HCT116 (cell line): ENCODE data around the gene METTL22.

Experiments used
- EZH2 ChIP-seq: fragments of 200-600 bp; sonication (generic); IDR thresholded peaks from 2 replicates; pipeline ENCODE4 v1.6.1; 2017; ENCODE audit warnings: antibody characterized with exemption, mixed run types
- POLR2AphosphoS5 ChIP-seq: IDR thresholded peaks from 2 replicates; pipeline ENCODE4 v1.6.1; 2011; ENCODE audit warnings: mild to moderate bottlenecking, low read depth, low read length, moderate library complexity
- REST ChIP-seq: IDR thresholded peaks from 2 replicates; pipeline ENCODE4 v1.6.1; 2012; ENCODE audit warnings: low read depth
- SIN3A ChIP-seq: IDR thresholded peaks from 2 replicates; pipeline ENCODE4 v1.6.1; 2012; ENCODE audit warnings: low read depth
- ZNF274 ChIP-seq: fragments of 200-500 bp; sonication (Bioruptor generic); IDR thresholded peaks from 2 replicates; pipeline ENCODE4 v1.6.1; 2014; ENCODE audit warnings: mild to moderate bottlenecking, low read depth, low read length, inconsistent platforms
- TF ChIP-seq, protein P1 (sequence below), 3 experiments: fragments of 200-600 bp in 1 of 3; sonication (generic) in 1 of 3; IDR thresholded peaks in 2 of 3; conservative IDR thresholded peaks in 1 of 3; 2 replicates each; pipeline ENCODE4 v1.5.1; 2012 to 2017; ENCODE audit warnings: low read depth in 2 of 3, low read length in 2 of 3, antibody characterized with exemption in 1 of 3, borderline replicate concordance in 1 of 3, control low read depth in 1 of 3, mild to moderate bottlenecking in 1 of 3, mixed read lengths in 1 of 3, mixed run types in 1 of 3, moderate library complexity in 1 of 3; ENCODE audit not compliant: insufficient read depth in 1 of 3

- TF ChIP-seq EZH2 (no peak), ZNF274 (no peak), POLR2AphosphoS5 (no peak), REST (no peak), SIN3A (no peak)
- TF ChIP-seq, protein P1, sequence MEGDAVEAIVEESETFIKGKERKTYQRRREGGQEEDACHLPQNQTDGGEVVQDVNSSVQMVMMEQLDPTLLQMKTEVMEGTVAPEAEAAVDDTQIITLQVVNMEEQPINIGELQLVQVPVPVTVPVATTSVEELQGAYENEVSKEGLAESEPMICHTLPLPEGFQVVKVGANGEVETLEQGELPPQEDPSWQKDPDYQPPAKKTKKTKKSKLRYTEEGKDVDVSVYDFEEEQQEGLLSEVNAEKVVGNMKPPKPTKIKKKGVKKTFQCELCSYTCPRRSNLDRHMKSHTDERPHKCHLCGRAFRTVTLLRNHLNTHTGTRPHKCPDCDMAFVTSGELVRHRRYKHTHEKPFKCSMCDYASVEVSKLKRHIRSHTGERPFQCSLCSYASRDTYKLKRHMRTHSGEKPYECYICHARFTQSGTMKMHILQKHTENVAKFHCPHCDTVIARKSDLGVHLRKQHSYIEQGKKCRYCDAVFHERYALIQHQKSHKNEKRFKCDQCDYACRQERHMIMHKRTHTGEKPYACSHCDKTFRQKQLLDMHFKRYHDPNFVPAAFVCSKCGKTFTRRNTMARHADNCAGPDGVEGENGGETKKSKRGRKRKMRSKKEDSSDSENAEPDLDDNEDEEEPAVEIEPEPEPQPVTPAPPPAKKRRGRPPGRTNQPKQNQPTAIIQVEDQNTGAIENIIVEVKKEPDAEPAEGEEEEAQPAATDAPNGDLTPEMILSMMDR (IDR thresholded peaks at IDR 0.05 in 2 of 3, conservative IDR thresholded peaks at IDR 0.05 in 1 of 3; ENCODE audit: borderline replicate concordance in 1 of 3, insufficient read depth in 1 of 3, low read depth in 2 of 3, low read length in 2 of 3) = no peak
Measured at GRCh38 chr16:8628981-8629725, 7.7 kb downstream of the METTL22 start.
